Mesenteric fat pad (tissue), 1 donor: ENCODE results near the gene OLFM4. TPM values are rescaled to one million over a fixed set of nuclear protein-coding genes. Genes with fewer than 3 reads are reported as not detected.

Source experiments
- DNase-seq: peaks from one replicate; pipeline ENCODE4 v3.0.0-alpha.2; 2020; ENCODE audit warnings: low spot score
- total RNA-seq: library from RNA; stranded (reverse); fragmentation: NEBNext Ultra II Directional; extraction: Animal tissue kit (Norgen Biotek cat#: 25700); gene quantifications from one replicate; pipeline ENCODE4 v1.2.1, GENCODE V29; 2021
- donor health status: DM: yes; HTN: yes; CAD: no.

Gene OLFM4
- total RNA-seq, 1 donor from 2014 or later, result 0.80 TPM

GRCh38 chr13:53014495-53015443 is 13.8 kb upstream of the OLFM4 start:
- no peak for DNase-seq

- no peak for DNase-seq
Measured at GRCh38 chr13:53015971-53016370, 12.6 kb upstream of the OLFM4 start.

- DNase-seq, result no peak
Measured at GRCh38 chr13:53017433-53017970, 11.1 kb upstream of the OLFM4 start.

- no peak for DNase-seq
Measured at GRCh38 chr13:53018690-53019647, 9.6 kb upstream of the OLFM4 start.

- DNase-seq, result no peak
Measured at GRCh38 chr13:53020764-53021335, 7.8 kb upstream of the OLFM4 start.

- no peak for DNase-seq
Measured at GRCh38 chr13:53023246-53023645, 5.4 kb upstream of the OLFM4 start.

GRCh38 chr13:53028063-53028462 is 550 bp upstream of the OLFM4 start:
- no peak for DNase-seq

GRCh38 chr13:53032849-53033248 is 4.2 kb downstream of the OLFM4 start:
- DNase-seq, result no peak

- no peak for DNase-seq
Measured at GRCh38 chr13:53038993-53039392, 10.4 kb downstream of the OLFM4 start.

GRCh38 chr13:53041968-53042516 is 13.4 kb downstream of the OLFM4 start:
- DNase-seq, result no peak

GRCh38 chr13:53042877-53043276 is 14.3 kb downstream of the OLFM4 start:
- DNase-seq, result no peak

- DNase-seq, result no peak
Measured at GRCh38 chr13:53043398-53043797, 14.8 kb downstream of the OLFM4 start.

GRCh38 chr13:53045189-53045588 is 16.6 kb downstream of the OLFM4 start:
- no peak for DNase-seq

GRCh38 chr13:53048880-53049279 is 20.3 kb downstream of the OLFM4 start:
- no peak for DNase-seq

GRCh38 chr13:53050151-53050550 is 21.5 kb downstream of the OLFM4 start:
- DNase-seq, result no peak

- no peak for DNase-seq
Measured at GRCh38 chr13:53052675-53053074, 24.1 kb downstream of the OLFM4 start.

- no peak for DNase-seq
Measured at GRCh38 chr13:53054569-53054968, 26.0 kb downstream of the OLFM4 start.

- no peak for DNase-seq
Measured at GRCh38 chr13:53058065-53058679, 29.6 kb downstream of the OLFM4 start.

- DNase-seq, result no peak
Measured at GRCh38 chr13:53060840-53061490, 32.4 kb downstream of the OLFM4 start.

- no peak for DNase-seq
Measured at GRCh38 chr13:53064731-53065130, 36.1 kb downstream of the OLFM4 start.
